Measurements from ENCODE around the gene IRX4. TPM values are rescaled to one million over a fixed set of nuclear protein-coding genes. Genes with fewer than 3 reads are reported as not detected.

The IRX4 gene
- total and polyA plus RNA-seq, 2 experiments from 2014 or later, result not detected

GRCh38 chr5:1868886-1869475, 13.7 kb downstream of the IRX4 start:
- H3K27me3 ChIP-seq (replicated peaks; ENCODE audit: insufficient read depth), result peaks cover 30% of the 10 kb centered on the region
- 38 to 40% methylated on average over 19 of the region's 19 CpGs for WGBS, 2 experiments (ENCODE audit: low coverage in 1 of 2, low lambda C conversion rate in 2 of 2, missing lambda C conversion rate in 2 of 2)

DNA sequence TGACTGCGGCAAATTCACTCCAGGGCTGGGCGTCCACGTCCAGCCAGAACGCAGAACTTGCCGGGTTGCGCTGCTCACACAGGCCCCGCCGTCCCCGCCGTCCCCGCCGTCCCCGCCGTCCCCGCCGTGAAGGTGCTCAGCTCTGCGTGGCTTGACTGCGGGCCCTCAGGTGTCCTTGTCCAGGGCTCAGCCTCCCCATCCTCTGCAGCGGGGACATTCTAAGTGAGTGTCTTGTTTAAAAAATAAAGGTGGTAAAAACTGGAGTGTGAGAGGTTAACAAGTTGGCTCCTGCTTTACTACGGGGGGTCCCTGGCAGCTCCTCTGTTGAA, 14.9 kb downstream of the IRX4 start:
- no peak overlapping the region for H3K27ac ChIP-seq
- no peak overlapping the region for H2AFZ ChIP-seq
- 22 to 26% methylated on average over 17 to 20 of the region's 20 CpGs for WGBS, 2 experiments (ENCODE audit: low coverage in 1 of 2, low lambda C conversion rate in 2 of 2, missing lambda C conversion rate in 2 of 2)
- in situ Hi-C loops (cut with MboI), result no loop called here
- TF ChIP-seq EZH2 (IDR thresholded peaks at IDR 0.05; ENCODE audit: insufficient read depth, poor library complexity, severe bottlenecking) (no peak), EZH2phosphoT487 (IDR thresholded peaks at IDR 0.05; ENCODE audit: insufficient read depth, low read depth) (no peak)
- H3K36me3 ChIP-seq (ENCODE audit: low read depth), result no peaks in the 10 kb centered on the region
- DNase-seq, result no peak
- no peaks in the 10 kb centered on the region for H4K20me1 ChIP-seq (ENCODE audit: insufficient read depth)
- no peak overlapping the region for H3K9ac ChIP-seq
- no peaks in the 10 kb centered on the region for H3K79me2 ChIP-seq (ENCODE audit: insufficient read depth)
- peaks cover 32% of the 10 kb centered on the region for H3K27me3 ChIP-seq (replicated peaks; ENCODE audit: insufficient read depth)
- H3K4me3 ChIP-seq, result no peak overlapping the region
- no peaks in the 10 kb centered on the region for H3K9me3 ChIP-seq (ENCODE audit: low read depth)
- H3K4me1 ChIP-seq (ENCODE audit: insufficient read depth), result no peaks in the 10 kb centered on the region
- H3F3A ChIP-seq (ENCODE audit: insufficient read depth), result no peaks in the 10 kb centered on the region
- H3K4me2 ChIP-seq (ENCODE audit: unreplicated experiment), result no peak overlapping the region
- no peaks in the 10 kb centered on the region for H3K9me2 ChIP-seq (ENCODE audit: insufficient read depth)

More at GRCh38 chr5:1868886-1869475, 13.7 kb downstream of the IRX4 start:
- H3K4me3 ChIP-seq, result no peak overlapping the region
- no peaks in the 10 kb centered on the region for H3K79me2 ChIP-seq (ENCODE audit: insufficient read depth)
- no peak for DNase-seq
- no peaks in the 10 kb centered on the region for H4K20me1 ChIP-seq (ENCODE audit: insufficient read depth)
- no peaks in the 10 kb centered on the region for H3K4me1 ChIP-seq (ENCODE audit: insufficient read depth)
- no peak for TF ChIP-seq EZH2 (IDR thresholded peaks at IDR 0.05; ENCODE audit: insufficient read depth, poor library complexity, severe bottlenecking)
- TF ChIP-seq EZH2phosphoT487 (IDR thresholded peaks at IDR 0.05; ENCODE audit: insufficient read depth, low read depth), result no peak
- in situ Hi-C loops (cut with MboI), result no loop called here
- no peaks in the 10 kb centered on the region for H3K36me3 ChIP-seq (ENCODE audit: low read depth)
- H3K4me2 ChIP-seq (ENCODE audit: unreplicated experiment), result no peak overlapping the region
- no peaks in the 10 kb centered on the region for H3K9me2 ChIP-seq (ENCODE audit: insufficient read depth)
- H2AFZ ChIP-seq, result no peak overlapping the region
- H3K9ac ChIP-seq, result no peak overlapping the region
- H3F3A ChIP-seq (ENCODE audit: insufficient read depth), result no peaks in the 10 kb centered on the region
- H3K27ac ChIP-seq, result no peak overlapping the region
- no peaks in the 10 kb centered on the region for H3K9me3 ChIP-seq (ENCODE audit: low read depth)

- no peaks in the 10 kb centered on the region for H3F3A ChIP-seq (ENCODE audit: insufficient read depth)
- H3K79me2 ChIP-seq (ENCODE audit: insufficient read depth), result no peaks in the 10 kb centered on the region
- TF ChIP-seq EZH2 (IDR thresholded peaks at IDR 0.05; ENCODE audit: insufficient read depth, poor library complexity, severe bottlenecking) (no peak), EZH2phosphoT487 (IDR thresholded peaks at IDR 0.05; ENCODE audit: insufficient read depth, low read depth) (no peak)
- H3K9me2 ChIP-seq (ENCODE audit: insufficient read depth), result no peaks in the 10 kb centered on the region
- H3K4me2 ChIP-seq (ENCODE audit: unreplicated experiment), result no peak overlapping the region
- H3K36me3 ChIP-seq (ENCODE audit: low read depth), result no peaks in the 10 kb centered on the region
- H3K9me3 ChIP-seq (ENCODE audit: low read depth), result no peaks in the 10 kb centered on the region
- peaks cover 30% of the 10 kb centered on the region for H3K27me3 ChIP-seq (replicated peaks; ENCODE audit: insufficient read depth)
- no peaks in the 10 kb centered on the region for H4K20me1 ChIP-seq (ENCODE audit: insufficient read depth)
- no peak overlapping the region for H3K9ac ChIP-seq
- no peaks in the 10 kb centered on the region for H3K4me1 ChIP-seq (ENCODE audit: insufficient read depth)
- in situ Hi-C loops (cut with MboI), result no loop called here
- H2AFZ ChIP-seq, result no peak overlapping the region
- no peak overlapping the region for H3K4me3 ChIP-seq
- no peak overlapping the region for H3K27ac ChIP-seq
- 36 to 38% methylated on average over 7 to 8 of the region's 8 CpGs for WGBS, 2 experiments (ENCODE audit: low coverage in 1 of 2, low lambda C conversion rate in 2 of 2, missing lambda C conversion rate in 2 of 2)
- no peak for DNase-seq
Observed at GRCh38 chr5:1867114-1867814, 15.5 kb downstream of the IRX4 start.

GRCh38 chr5:1865948-1866347, 16.8 kb downstream of the IRX4 start:
- Histone ChIP-seq H3K9me3 (ENCODE audit: low read depth) (no peaks in the 10 kb centered on the region), H3F3A (ENCODE audit: insufficient read depth) (no peaks in the 10 kb centered on the region), H4K20me1 (ENCODE audit: insufficient read depth) (no peaks in the 10 kb centered on the region), H3K27ac (no peak overlapping the region), H3K36me3 (ENCODE audit: low read depth) (no peaks in the 10 kb centered on the region), H3K27me3 (replicated peaks; ENCODE audit: insufficient read depth) (peaks cover 37% of the 10 kb centered on the region), H2AFZ (no peak overlapping the region), H3K4me1 (ENCODE audit: insufficient read depth) (no peaks in the 10 kb centered on the region), H3K9ac (no peak overlapping the region), H3K9me2 (ENCODE audit: insufficient read depth) (no peaks in the 10 kb centered on the region), H3K4me3 (no peak overlapping the region), H3K79me2 (ENCODE audit: insufficient read depth) (no peaks in the 10 kb centered on the region), H3K4me2 (ENCODE audit: unreplicated experiment) (no peak overlapping the region)
- WGBS, 2 experiments (ENCODE audit: low coverage in 1 of 2, low lambda C conversion rate in 2 of 2, missing lambda C conversion rate in 2 of 2), result 41% methylated on average over 14 of the region's 14 CpGs
- DNase-seq, result no peak
- TF ChIP-seq EZH2phosphoT487 (IDR thresholded peaks at IDR 0.05; ENCODE audit: insufficient read depth, low read depth) (no peak), EZH2 (IDR thresholded peaks at IDR 0.05; ENCODE audit: insufficient read depth, poor library complexity, severe bottlenecking) (no peak)
- in situ Hi-C loops (cut with MboI), result no loop called here

Measured in GM23248 (cell line).